HEK293 (cell line): ENCODE measurements around the gene SESN1.

ENCODE experiments used
- CTCF ChIA-PET: fragments of 350-600 bp; formaldehyde crosslinking; extraction: SDS; loops from one replicate; lab custom pipeline; 2021; ENCODE audit warnings: antibody characterized with exemption; lab: Yijun Ruan, JAX
- POLR2A ChIA-PET: fragments of 300-600 bp; formaldehyde crosslinking; extraction: SDS; loops from one replicate; lab custom pipeline; 2020; ENCODE audit warnings: antibody characterized with exemption, inconsistent platforms; lab: Yijun Ruan, JAX
- H3K27ac ChIP-seq: fragments of 200-500 bp; sonication (Bioruptor generic); 2 replicates; pipeline ENCODE4 v1.5.1; 2014; ENCODE audit warnings: low read depth, low read length, control low read depth, inconsistent platforms; ENCODE audit errors: extremely low read depth
- H3K36me3 ChIP-seq, 2 experiments: fragments of 200-500 bp in 1 of 2; sonication (Bioruptor generic) in 1 of 2; 1 replicate in 1 of 2; 2 replicates in 1 of 2; pipeline ENCODE4 v1.5.1; 2014 to 2017; ENCODE audit warnings: inconsistent platforms in 2 of 2, low read length in 2 of 2; ENCODE audit not compliant: control insufficient read depth in 2 of 2, insufficient read depth in 1 of 2
- H3K4me1 ChIP-seq: fragments of 200-500 bp; sonication (Bioruptor generic); 2 replicates; pipeline ENCODE4 v1.5.1; 2014; ENCODE audit warnings: mild to moderate bottlenecking, low read length, inconsistent platforms; ENCODE audit not compliant: control insufficient read depth, insufficient read depth
- H3K4me3 ChIP-seq: 2 replicates; pipeline ENCODE4 v1.5.1; 2011; ENCODE audit warnings: low read depth, mild to moderate bottlenecking, control low read depth, low read length, moderate library complexity
- H3K9me3 ChIP-seq: fragments of 200-500 bp; sonication (Bioruptor generic); 2 replicates; pipeline ENCODE4 v1.5.1; 2014; ENCODE audit warnings: low read depth, low read length, inconsistent platforms; ENCODE audit not compliant: control insufficient read depth, insufficient read depth
- GFI1B ChIP-seq: fragments of 450-650 bp; formaldehyde crosslinking; IDR thresholded peaks from 2 replicates; pipeline ENCODE4 v1.5.1; 2016; ENCODE audit warnings: missing biosample characterization, missing genetic modification characterization
- HOXA7 ChIP-seq: sonication (generic); formaldehyde crosslinking; IDR thresholded peaks from 2 replicates; pipeline ENCODE4 v1.8.1; 2022; ENCODE audit warnings: missing genetic modification reagents, borderline replicate concordance
- KLF10 ChIP-seq: fragments of 450-650 bp; IDR thresholded peaks from 2 replicates; pipeline ENCODE4 v1.5.1; 2018; ENCODE audit warnings: missing biosample characterization, mild to moderate bottlenecking, missing genetic modification characterization
- MZF1 ChIP-seq: fragments of 450-650 bp; formaldehyde crosslinking; IDR thresholded peaks from 2 replicates; pipeline ENCODE4 v1.5.1; 2017; ENCODE audit warnings: missing biosample characterization, missing genetic modification characterization, borderline replicate concordance
- TCF7L2 ChIP-seq: IDR thresholded peaks from 2 replicates; pipeline ENCODE4 v1.6.1; 2011; ENCODE audit warnings: low read depth, mild to moderate bottlenecking, inconsistent platforms, low read length, moderate library complexity, borderline replicate concordance
- TSHZ1 ChIP-seq: fragments of 450-650 bp; formaldehyde crosslinking; IDR thresholded peaks from 2 replicates; pipeline ENCODE4 v1.5.1; 2016; ENCODE audit warnings: missing biosample characterization, missing genetic modification characterization, borderline replicate concordance
- ZNF146 ChIP-seq: fragments of 450-650 bp; formaldehyde crosslinking; IDR thresholded peaks from 2 replicates; pipeline ENCODE4 v1.5.1; 2016; ENCODE audit warnings: missing biosample characterization, missing genetic modification characterization
- ZNF174 ChIP-seq: fragments of 450-650 bp; formaldehyde crosslinking; IDR thresholded peaks from 2 replicates; pipeline ENCODE4 v1.5.0; 2017; ENCODE audit warnings: missing biosample characterization, mild to moderate bottlenecking, missing genetic modification characterization
- ZNF239 ChIP-seq: fragments of 450-650 bp; formaldehyde crosslinking; IDR thresholded peaks from 2 replicates; pipeline ENCODE4 v1.5.1; 2016; ENCODE audit warnings: missing biosample characterization, missing genetic modification characterization
- ZNF292 ChIP-seq: fragments of 450-650 bp; formaldehyde crosslinking; IDR thresholded peaks from 2 replicates; pipeline ENCODE4 v1.5.1; 2016; ENCODE audit warnings: low read depth, missing biosample characterization, missing genetic modification characterization, borderline replicate concordance
- ZNF37A ChIP-seq: fragments of 450-650 bp; IDR thresholded peaks from 2 replicates; pipeline ENCODE4 v1.5.1; 2018; ENCODE audit warnings: missing biosample characterization, missing genetic modification characterization
- ZNF488 ChIP-seq: fragments of 450-650 bp; formaldehyde crosslinking; IDR thresholded peaks from 2 replicates; pipeline ENCODE4 v1.5.1; 2016; ENCODE audit warnings: missing biosample characterization, missing genetic modification characterization
- ZNF561 ChIP-seq: fragments of 450-650 bp; IDR thresholded peaks from 2 replicates; pipeline ENCODE4 v1.5.1; 2018; ENCODE audit warnings: missing biosample characterization, missing genetic modification characterization, borderline replicate concordance
- ZNF624 ChIP-seq: fragments of 450-650 bp; formaldehyde crosslinking; IDR thresholded peaks from 2 replicates; pipeline ENCODE4 v1.5.1; 2017; ENCODE audit warnings: missing biosample characterization, missing genetic modification characterization
- ZNF654 ChIP-seq: fragments of 450-650 bp; formaldehyde crosslinking; IDR thresholded peaks from 2 replicates; pipeline ENCODE4 v1.5.1; 2016; ENCODE audit warnings: low read depth, missing biosample characterization, missing genetic modification characterization
- ZNF785 ChIP-seq: fragments of 450-650 bp; formaldehyde crosslinking; IDR thresholded peaks from 2 replicates; pipeline ENCODE4 v1.5.1; 2016; ENCODE audit warnings: missing biosample characterization, missing genetic modification characterization
- ZNF792 ChIP-seq: fragments of 450-650 bp; formaldehyde crosslinking; IDR thresholded peaks from 2 replicates; pipeline ENCODE4 v1.5.1; 2016; ENCODE audit warnings: missing biosample characterization, missing genetic modification characterization
- TF ChIP-seq, protein P1 (sequence below): fragments of 450-650 bp; formaldehyde crosslinking; IDR thresholded peaks from 2 replicates; pipeline ENCODE4 v1.5.1; 2017; ENCODE audit warnings: missing biosample characterization, missing genetic modification characterization
- TF ChIP-seq, protein P2 (sequence below): fragments of 450-650 bp; formaldehyde crosslinking; IDR thresholded peaks from 2 replicates; pipeline ENCODE4 v1.5.1; 2016; ENCODE audit warnings: missing biosample characterization, missing genetic modification characterization
- TF ChIP-seq, protein P3 (sequence below): fragments of 450-650 bp; formaldehyde crosslinking; IDR thresholded peaks from 2 replicates; pipeline ENCODE4 v1.5.1; 2016; ENCODE audit warnings: missing biosample characterization, missing genetic modification characterization

The SESN1 gene

DNA sequence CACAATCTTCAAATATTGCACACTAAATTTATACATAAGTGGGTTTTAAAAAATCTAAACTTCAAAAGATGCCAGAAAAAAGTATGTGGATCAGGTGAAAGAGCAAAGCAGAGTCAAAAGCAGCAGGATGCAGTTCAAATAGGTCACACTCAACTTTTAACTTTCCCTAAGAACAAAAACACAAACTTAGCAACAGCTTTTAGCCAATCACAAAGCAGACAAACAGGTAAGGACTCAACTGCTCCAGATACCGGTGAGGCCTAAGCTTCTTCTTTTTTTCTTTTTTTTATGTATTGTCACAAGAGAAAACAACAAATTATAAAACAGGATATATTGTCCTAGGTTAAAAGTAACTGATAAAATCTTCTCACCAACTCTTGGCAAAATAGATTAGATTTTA lies 74.7 kb downstream of the SESN1 start (continued):
- TF ChIP-seq, protein P1, sequence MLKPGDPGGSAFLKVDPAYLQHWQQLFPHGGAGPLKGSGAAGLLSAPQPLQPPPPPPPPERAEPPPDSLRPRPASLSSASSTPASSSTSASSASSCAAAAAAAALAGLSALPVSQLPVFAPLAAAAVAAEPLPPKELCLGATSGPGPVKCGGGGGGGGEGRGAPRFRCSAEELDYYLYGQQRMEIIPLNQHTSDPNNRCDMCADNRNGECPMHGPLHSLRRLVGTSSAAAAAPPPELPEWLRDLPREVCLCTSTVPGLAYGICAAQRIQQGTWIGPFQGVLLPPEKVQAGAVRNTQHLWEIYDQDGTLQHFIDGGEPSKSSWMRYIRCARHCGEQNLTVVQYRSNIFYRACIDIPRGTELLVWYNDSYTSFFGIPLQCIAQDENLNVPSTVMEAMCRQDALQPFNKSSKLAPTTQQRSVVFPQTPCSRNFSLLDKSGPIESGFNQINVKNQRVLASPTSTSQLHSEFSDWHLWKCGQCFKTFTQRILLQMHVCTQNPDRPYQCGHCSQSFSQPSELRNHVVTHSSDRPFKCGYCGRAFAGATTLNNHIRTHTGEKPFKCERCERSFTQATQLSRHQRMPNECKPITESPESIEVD (tag by site-specific recombination), result no peak
- TF ChIP-seq, protein P2, sequence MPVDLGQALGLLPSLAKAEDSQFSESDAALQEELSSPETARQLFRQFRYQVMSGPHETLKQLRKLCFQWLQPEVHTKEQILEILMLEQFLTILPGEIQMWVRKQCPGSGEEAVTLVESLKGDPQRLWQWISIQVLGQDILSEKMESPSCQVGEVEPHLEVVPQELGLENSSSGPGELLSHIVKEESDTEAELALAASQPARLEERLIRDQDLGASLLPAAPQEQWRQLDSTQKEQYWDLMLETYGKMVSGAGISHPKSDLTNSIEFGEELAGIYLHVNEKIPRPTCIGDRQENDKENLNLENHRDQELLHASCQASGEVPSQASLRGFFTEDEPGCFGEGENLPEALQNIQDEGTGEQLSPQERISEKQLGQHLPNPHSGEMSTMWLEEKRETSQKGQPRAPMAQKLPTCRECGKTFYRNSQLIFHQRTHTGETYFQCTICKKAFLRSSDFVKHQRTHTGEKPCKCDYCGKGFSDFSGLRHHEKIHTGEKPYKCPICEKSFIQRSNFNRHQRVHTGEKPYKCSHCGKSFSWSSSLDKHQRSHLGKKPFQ (tag by site-specific recombination), result no peak
- no peak for TF ChIP-seq ZNF292 (tag by site-specific recombination)
- no peak for TF ChIP-seq GFI1B (tag by site-specific recombination)
- TF ChIP-seq HOXA7 (CRISPR knock-in tag), result no peak
- TF ChIP-seq ZNF561 (tag by site-specific recombination), result no peak
- TF ChIP-seq TSHZ1, result no peak
- TF ChIP-seq ZNF624, result no peak
- TF ChIP-seq ZNF785, result no peak
- TF ChIP-seq ZNF37A (tag by site-specific recombination), result no peak

GRCh38 chr6:109015176-109015575 lies 79.5 kb downstream of the SESN1 start:
- Histone ChIP-seq H3K4me3 (no peak overlapping the region), H3K9me3 (no peaks in the 10 kb centered on the region), H3K4me1 (peaks cover 11% of the 10 kb centered on the region), H3K27ac (no peak overlapping the region), H3K36me3 (no peaks in the 10 kb centered on the region)
- TF ChIP-seq, protein P3, sequence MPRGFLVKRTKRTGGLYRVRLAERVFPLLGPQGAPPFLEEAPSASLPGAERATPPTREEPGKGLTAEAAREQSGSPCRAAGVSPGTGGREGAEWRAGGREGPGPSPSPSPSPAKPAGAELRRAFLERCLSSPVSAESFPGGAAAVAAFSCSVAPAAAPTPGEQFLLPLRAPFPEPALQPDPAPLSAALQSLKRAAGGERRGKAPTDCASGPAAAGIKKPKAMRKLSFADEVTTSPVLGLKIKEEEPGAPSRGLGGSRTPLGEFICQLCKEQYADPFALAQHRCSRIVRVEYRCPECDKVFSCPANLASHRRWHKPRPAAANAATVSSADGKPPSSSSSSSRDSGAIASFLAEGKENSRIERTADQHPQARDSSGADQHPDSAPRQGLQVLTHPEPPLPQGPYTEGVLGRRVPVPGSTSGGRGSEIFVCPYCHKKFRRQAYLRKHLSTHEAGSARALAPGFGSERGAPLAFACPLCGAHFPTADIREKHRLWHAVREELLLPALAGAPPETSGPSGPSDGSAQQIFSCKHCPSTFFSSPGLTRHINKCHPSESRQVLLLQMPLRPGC (tag by site-specific recombination), result no peak
- TF ChIP-seq ZNF792 (tag by site-specific recombination) (no peak), ZNF146 (tag by site-specific recombination) (no peak), ZNF239 (tag by site-specific recombination) (no peak), ZNF488 (tag by site-specific recombination) (no peak), KLF10 (tag by site-specific recombination) (no peak), ZNF174 (tag by site-specific recombination) (no peak), ZNF654 (no peak), TCF7L2 (no peak), MZF1 (tag by site-specific recombination) (no peak)
- ChIA-PET POLR2A (no interaction called here), CTCF (no interaction called here)
